ENCODE data around the gene ROS1. TPM values are rescaled to one million over a fixed set of nuclear protein-coding genes. Genes with fewer than 3 reads are reported as not detected.
A peak's percentile ranks its signal among the peaks of the same experiment; 100 is the strongest.

ROS1 gene
- total RNA-seq, 8 experiments from 2014 or later, result under 0.01 to 0.10 (median 0.09) TPM; not detected in 5

DNA sequence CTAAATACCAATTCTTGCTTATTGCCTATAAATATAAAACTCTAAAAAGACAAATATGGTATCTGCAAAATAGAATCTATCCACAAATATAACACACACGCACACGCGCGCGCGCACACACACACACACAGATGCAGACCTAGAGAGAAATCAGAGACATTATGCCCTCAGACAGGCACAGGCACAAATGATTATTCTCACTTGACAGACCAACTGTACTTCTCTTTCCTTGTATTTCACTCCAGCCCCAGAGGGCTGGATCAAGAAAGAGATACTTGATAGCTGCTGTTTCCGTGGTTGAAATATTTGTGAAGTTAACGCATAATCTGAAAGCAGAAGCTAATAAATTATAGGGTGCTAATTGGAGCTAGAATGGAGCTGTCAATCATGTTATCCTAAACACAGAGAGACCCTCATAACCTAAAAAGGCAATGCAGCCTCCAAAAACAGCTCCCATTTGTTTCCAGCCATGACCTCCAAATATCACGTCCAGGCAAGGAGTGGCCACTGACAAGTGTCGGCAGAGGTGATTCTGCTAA is 148.9 kb downstream of the ROS1 start:
- whole genome bisulfite sequencing, 10 experiments, result 60 to 100% (median 87%) methylated on average over 1 to 10 of the region's 10 CpGs
- in situ Hi-C loops (cut with MboI; ENCODE audit: low pct_unique_long_range_greater_than_20kb in 2 of 9, low sequenced_read_pairs in 9 of 9, unreplicated experiment in 9 of 9), result no loop called here
- no peak overlapping the region for H3K4me3 ChIP-seq
- H3K27ac ChIP-seq, result no peak overlapping the region
- H3K4me1 ChIP-seq (replicated peaks in 1 of 2), result no peaks in the 10 kb centered on the region
- no peak for ATAC-seq (replicated peaks in 6 of 8)

- Histone ChIP-seq H3K4me3 (no peak overlapping the region), H3K27ac (no peak overlapping the region), H3K4me1 (replicated peaks in 1 of 2) (peaks cover 0 to 2% of the 10 kb centered on the region in 2 donors)
- WGBS, 10 experiments, result 9 to 91% (median 59%) methylated on average over 3 to 5 of the region's 5 CpGs; no CpG with 5 or more reads in 2 of the 10 experiments
- ATAC-seq (replicated peaks in 6 of 8), result no peak
- in situ Hi-C loops (cut with MboI; ENCODE audit: low pct_unique_long_range_greater_than_20kb in 2 of 9, low sequenced_read_pairs in 9 of 9, unreplicated experiment in 9 of 9), result no loop called here
Measured at GRCh38 chr6:117275711-117276110, 150.0 kb downstream of the ROS1 start.

DNA sequence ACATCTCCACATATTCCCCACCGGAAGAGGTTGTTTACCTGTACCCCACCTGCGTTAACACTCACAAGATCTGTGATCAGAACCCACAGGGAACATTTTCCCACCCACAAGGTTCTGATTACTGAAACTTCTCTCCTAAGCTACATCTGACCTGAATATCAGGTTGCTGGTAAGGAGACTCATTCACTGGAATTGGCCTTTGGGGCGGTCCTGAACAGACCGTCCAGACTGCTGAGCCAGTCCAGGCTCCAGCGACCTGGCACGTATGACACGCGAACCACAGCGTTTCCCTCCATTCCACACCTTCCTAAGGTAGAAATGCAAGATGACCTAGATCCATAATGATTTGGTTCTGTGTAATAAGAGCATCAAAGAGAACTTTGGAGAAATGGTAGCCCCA is 150.5 kb downstream of the ROS1 start:
- peaks cover 0 to 4% of the 10 kb centered on the region in 2 donors for H3K4me1 ChIP-seq (replicated peaks in 1 of 2)
- WGBS, 10 experiments, result 14 to 100% (median 85%) methylated on average over 1 to 7 of the region's 9 CpGs; no CpG with 5 or more reads in 3 of the 10 experiments
- H3K27ac ChIP-seq, result no peak overlapping the region
- in situ Hi-C loops (cut with MboI; ENCODE audit: low pct_unique_long_range_greater_than_20kb in 2 of 9, low sequenced_read_pairs in 9 of 9, unreplicated experiment in 9 of 9), result no loop called here
- no peak for ATAC-seq (replicated peaks in 6 of 8)
- H3K4me3 ChIP-seq, result no peak overlapping the region

DNA sequence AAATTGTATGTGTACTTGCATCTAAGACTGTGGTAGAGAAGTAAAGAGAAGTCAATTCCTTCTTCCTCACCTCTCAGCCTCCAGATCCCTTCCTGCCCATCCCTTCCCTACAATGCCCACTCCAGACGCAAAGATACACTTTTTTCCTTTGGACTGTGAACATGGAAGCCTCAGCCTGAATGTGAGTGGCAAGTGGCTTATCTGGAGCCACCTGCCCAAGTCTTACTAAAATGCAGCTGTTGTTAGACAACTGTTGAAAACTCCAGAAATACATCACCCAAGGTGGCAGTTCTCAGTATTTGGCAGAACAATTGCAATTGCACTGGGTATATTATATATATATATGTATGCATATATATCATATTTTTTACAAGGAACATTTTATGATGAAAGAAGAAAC is 152.9 kb downstream of the ROS1 start:
- WGBS, 10 experiments, result 0 to 67% (median 33%) methylated on average over 1 of the region's 1 CpG; no CpG with 5 or more reads in 5 of the 10 experiments
- no peak overlapping the region for H3K27ac ChIP-seq

DNA sequence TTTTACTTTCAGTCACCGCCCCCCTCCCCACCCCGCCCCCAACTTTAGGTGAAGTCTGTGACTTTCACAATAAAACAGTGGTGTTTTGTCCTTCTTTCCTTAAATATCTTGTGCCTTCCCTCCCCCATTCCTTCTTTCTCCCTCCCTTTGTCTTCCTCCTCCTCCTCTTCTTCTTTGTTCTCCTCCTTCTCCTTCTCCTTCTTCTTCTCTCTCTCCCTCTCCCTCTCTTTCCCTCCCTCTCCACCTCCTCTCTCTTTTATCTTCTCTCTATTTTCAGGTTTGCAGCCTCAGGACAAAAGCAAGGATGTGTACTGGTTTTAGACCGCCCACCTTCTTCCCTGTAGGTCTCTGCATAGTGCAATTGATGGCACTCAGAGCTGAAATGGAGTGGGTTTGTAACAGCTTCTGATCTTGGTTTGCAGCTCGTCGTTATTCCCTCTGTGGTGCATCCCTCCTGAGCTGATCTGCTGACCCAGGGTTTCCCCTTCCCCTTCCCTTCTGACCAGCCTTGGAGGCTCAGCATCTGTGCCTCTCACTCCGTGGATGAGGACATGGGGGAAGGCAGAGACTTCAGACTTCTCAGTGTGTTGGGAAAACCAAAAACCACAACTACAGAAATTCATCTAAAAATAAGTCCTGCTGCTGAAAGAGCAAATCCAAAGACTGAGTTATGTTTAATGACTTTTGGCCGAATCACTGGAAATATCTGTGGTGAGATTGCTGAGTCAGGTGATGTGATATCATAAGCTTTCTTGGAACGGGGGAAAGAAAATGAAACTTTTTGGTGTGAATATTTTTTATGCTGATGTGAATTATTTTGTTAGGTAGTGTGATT is 153.5 kb downstream of the ROS1 start:
- Histone ChIP-seq H3K4me3 (no peak overlapping the region), H3K4me1 (replicated peaks in 1 of 2) (peaks cover 0 to 11% of the 10 kb centered on the region in 2 donors), H3K27ac (no peak overlapping the region)
- in situ Hi-C loops (cut with MboI; ENCODE audit: low pct_unique_long_range_greater_than_20kb in 2 of 9, low sequenced_read_pairs in 9 of 9, unreplicated experiment in 9 of 9), result no loop called here
- no peak for ATAC-seq (replicated peaks in 6 of 8)
- 0 to 100% (median 26%) methylated on average over 1 to 6 of the region's 8 CpGs for WGBS, 10 experiments

More for the DNA sequence above, 152.9 kb downstream of the ROS1 start:
- Histone ChIP-seq H3K4me3 (no peak overlapping the region), H3K4me1 (replicated peaks in 1 of 2) (peaks cover 0 to 11% of the 10 kb centered on the region in 2 donors)
- in situ Hi-C loops (cut with MboI; ENCODE audit: low pct_unique_long_range_greater_than_20kb in 2 of 9, low sequenced_read_pairs in 9 of 9, unreplicated experiment in 9 of 9), result no loop called here
- ATAC-seq (replicated peaks in 6 of 8), result no peak

- in situ Hi-C loops (cut with MboI; ENCODE audit: low pct_unique_long_range_greater_than_20kb in 2 of 9, low sequenced_read_pairs in 9 of 9, unreplicated experiment in 9 of 9), result no loop called here
- Histone ChIP-seq H3K27ac (no peak overlapping the region), H3K4me3 (peak overlapping the region; percentile 14 to 39 (median 29)), H3K4me1 (replicated peaks in 1 of 2) (peaks cover 1 to 13% of the 10 kb centered on the region in 2 donors)
- 0 to 74% (median 10%) methylated on average over 2 to 7 of the region's 48 CpGs; no CpG with 5 or more reads in 1 of the 10 experiments for WGBS, 10 experiments
- ATAC-seq (replicated peaks in 6 of 8), result peak in 3 of 8 experiments; percentile 61 to 67 (median 66)
Measured at GRCh38 chr6:117270843-117271507, 154.8 kb downstream of the ROS1 start.

DNA sequence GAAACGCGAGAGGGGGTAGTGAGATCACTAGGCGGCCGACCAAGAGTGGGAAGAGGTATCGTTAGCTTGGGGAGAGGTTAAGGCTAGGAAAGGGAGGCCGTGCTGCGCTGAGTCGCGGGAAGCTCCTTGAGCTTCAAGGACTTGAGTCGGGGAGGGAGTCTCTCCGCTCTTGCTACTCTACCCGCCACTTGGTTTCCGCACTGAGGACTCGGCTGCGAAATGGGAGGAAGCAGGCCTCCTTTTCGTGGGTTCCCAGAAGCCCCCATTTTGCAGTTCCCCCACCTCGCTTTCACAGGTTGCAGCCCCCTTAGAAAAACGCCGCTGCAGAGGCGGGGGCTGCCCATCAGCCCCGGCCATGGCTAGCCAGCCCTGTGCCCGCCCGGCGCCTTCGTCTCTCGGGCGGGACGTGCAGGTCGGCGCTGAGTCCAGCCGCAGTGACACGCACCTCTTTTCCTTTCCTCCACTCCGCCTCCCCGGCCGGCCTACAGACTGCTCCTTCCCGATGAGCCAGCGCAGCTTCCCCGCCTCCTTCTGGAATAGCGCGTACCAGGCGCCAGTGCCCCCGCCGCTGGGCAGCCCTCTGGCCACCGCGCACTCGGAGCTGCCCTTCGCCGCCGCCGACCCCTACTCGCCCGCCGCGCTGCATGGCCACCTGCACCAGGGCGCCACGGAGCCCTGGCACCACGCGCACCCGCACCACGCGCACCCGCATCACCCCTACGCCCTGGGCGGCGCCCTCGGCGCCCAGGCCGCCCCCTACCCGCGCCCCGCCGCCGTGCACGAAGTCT is 155.5 kb downstream of the ROS1 start:
- peak in 6 of 8 experiments; percentile 22 to 67 (median 64) for ATAC-seq (replicated peaks in 6 of 8)
- in situ Hi-C loops (cut with MboI; ENCODE audit: low pct_unique_long_range_greater_than_20kb in 2 of 9, low sequenced_read_pairs in 9 of 9, unreplicated experiment in 9 of 9), result no loop called here
- Histone ChIP-seq H3K4me1 (replicated peaks in 1 of 2) (peaks cover 4 to 16% of the 10 kb centered on the region in 2 donors), H3K4me3 (peak overlapping the region; percentile 14 to 39 (median 29)), H3K27ac (no peak overlapping the region)
- 0 to 88% (median 7%) methylated on average over 3 to 15 of the region's 74 CpGs; no CpG with 5 or more reads in 2 of the 10 experiments for WGBS, 10 experiments

DNA sequence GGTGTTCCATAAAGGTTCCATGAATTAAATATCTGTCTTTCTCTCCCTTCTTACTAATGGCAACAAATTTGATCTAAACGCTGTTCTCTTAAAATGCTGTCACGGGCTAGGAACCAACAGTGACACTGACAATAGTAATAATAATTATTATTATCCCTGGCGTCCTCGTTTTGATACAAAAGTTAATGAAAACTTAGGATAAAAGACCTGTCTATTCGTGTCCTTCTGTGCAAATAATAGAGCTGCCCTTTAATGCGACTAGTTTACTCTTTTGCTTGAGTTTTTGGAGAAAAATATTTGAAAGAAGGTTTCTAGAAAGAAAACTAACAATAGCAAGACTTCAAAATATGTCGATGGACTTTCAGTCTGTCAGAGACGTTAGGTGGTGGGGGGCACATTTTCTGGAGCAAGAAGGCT is 156.1 kb downstream of the ROS1 start:
- no peak for ATAC-seq (replicated peaks in 6 of 8)
- H3K27ac ChIP-seq, result no peak overlapping the region
- H3K4me1 ChIP-seq (replicated peaks in 1 of 2), result peaks cover 4 to 16% of the 10 kb centered on the region in 2 donors
- 0 to 77% (median 4%) methylated on average over 1 to 8 of the region's 8 CpGs for whole genome bisulfite sequencing, 10 experiments
- H3K4me3 ChIP-seq, result peak overlapping the region in 2 of 5 donors; percentile 29 to 39
- in situ Hi-C loops (cut with MboI; ENCODE audit: low pct_unique_long_range_greater_than_20kb in 2 of 9, low sequenced_read_pairs in 9 of 9, unreplicated experiment in 9 of 9), result no loop called here

DNA sequence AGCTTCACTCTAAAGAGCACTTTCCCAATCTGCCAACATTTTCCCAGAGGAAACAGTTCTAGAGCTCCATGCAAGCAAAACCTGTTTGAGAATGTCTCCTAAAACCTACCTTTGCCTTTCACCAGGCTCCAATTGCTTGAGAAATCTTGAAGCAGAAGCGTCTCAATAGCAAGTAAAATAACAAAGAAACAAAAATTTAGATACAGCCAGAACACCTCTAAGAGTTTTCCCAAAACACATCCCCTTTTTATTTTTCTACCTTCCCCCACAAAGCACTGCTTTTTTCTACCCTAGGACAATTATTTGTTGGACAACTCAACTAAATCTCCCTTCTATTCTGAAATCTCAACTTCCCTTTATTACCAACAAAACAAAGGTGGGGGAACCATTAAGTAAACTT is 156.8 kb downstream of the ROS1 start:
- H3K4me3 ChIP-seq, result no peak overlapping the region
- no peak for ATAC-seq (replicated peaks in 6 of 8)
- no peak overlapping the region for H3K27ac ChIP-seq
- WGBS, 10 experiments, result 0 to 83% (median 17%) methylated on average over 1 of the region's 1 CpG; no CpG with 5 or more reads in 3 of the 10 experiments
- in situ Hi-C loops (cut with MboI; ENCODE audit: low pct_unique_long_range_greater_than_20kb in 2 of 9, low sequenced_read_pairs in 9 of 9, unreplicated experiment in 9 of 9), result no loop called here
- H3K4me1 ChIP-seq (replicated peaks in 1 of 2), result peaks cover 4 to 16% of the 10 kb centered on the region in 2 donors

DNA sequence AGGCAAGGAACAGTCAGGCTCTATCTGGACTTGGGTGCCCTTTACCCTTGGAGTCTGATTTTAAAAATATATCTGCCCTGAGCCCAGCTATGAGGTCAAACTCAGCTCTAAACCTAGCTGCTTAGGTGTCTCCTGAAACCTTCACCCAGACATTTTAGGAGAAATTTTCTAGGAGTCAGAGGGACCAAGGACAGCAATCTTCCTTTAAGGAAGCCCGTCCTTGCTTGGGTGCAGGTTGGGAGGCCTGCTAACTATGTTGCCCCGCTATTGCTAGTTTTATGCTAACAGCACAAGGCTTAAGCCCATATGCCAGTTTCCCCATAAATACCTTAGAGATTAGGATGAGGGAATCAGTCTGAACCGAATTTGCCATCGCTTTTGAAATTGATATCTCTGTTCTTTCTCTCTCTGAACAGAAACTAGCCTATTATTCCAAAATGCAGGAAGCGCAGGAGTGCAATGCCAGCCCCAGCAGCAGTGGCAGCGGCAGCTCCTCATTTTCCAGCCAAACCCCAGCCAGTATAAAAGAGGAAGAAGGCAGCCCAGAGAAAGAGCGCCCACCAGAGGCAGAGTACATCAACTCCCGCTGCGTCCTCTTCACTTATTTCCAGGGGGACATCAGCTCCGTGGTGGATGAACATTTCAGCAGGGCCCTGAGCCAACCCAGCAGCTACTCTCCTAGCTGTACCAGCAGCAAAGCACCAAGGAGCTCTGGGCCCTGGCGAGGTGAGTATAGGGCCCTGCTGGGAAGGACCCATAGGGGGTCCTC is 157.8 kb downstream of the ROS1 start:
- Histone ChIP-seq H3K27ac (no peak overlapping the region), H3K4me1 (replicated peaks in 1 of 2) (peaks cover 4 to 16% of the 10 kb centered on the region in 2 donors), H3K4me3 (no peak overlapping the region)
- in situ Hi-C loops (cut with MboI; ENCODE audit: low pct_unique_long_range_greater_than_20kb in 2 of 9, low sequenced_read_pairs in 9 of 9, unreplicated experiment in 9 of 9), result no loop called here
- WGBS, 10 experiments, result 0 to 75% (median 12%) methylated on average over 1 to 9 of the region's 11 CpGs; no CpG with 5 or more reads in 2 of the 10 experiments
- no peak for ATAC-seq (replicated peaks in 6 of 8)

- Histone ChIP-seq H3K4me1 (replicated peaks in 1 of 2) (peaks cover 4 to 16% of the 10 kb centered on the region in 2 donors), H3K4me3 (no peak overlapping the region), H3K27ac (no peak overlapping the region)
- ATAC-seq (replicated peaks in 6 of 8), result no peak
- in situ Hi-C loops (cut with MboI; ENCODE audit: low pct_unique_long_range_greater_than_20kb in 2 of 9, low sequenced_read_pairs in 9 of 9, unreplicated experiment in 9 of 9), result no loop called here
- WGBS, 10 experiments, result 0 to 86% (median 20%) methylated on average over 1 to 5 of the region's 5 CpGs; no CpG with 5 or more reads in 3 of the 10 experiments
Measured at GRCh38 chr6:117267054-117267347, 158.7 kb downstream of the ROS1 start.

Data from motor neuron (in vitro differentiated cells).